Measurements from ENCODE around the gene FOXL2.
A peak's percentile ranks its signal among the peaks of the same experiment; 100 is the strongest.

Gene FOXL2

GRCh38 chr3:138945709-138946662 lies 951 bp downstream of the FOXL2 start:
- DNase-seq (ENCODE audit: low read depth in 2 of 2), result no peak

DNA sequence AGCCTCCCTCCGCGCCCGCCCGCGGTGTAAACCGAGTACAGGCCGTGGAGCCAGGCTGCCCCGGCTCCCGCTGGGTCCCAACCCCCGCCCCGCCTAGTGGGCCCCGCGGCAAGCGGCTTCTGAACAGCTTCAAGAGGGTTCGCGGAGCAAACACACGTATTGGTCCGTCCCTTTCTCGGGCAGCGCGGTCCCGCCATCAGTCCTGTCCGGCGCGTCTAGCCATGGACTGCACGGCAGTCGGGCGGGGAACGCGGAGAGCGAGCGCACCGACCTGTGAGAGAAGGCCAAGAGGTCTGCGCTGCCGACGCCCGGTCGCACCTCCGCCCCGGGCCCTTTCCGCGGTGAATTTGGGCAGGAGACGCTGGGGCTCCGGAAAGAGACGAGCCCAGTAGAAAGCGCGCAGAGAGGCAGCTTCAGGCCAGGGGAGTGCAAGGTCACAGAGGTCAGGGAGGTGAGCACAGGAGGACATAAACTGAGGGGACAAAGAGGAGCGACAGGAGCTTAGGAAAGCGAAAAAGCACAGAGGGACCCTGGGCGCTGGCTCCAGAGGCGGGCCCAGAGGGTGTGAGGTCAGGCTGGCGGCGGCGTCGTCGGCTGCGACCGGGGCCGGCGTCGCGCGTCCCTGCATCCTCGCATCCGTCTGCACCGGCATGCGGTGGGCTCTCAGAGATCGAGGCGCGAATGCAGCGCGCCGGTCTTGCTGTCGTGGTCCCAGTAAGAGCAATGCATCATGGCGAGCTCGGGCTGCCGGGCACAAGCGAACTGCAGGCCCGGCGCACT lies 1.8 kb downstream of the FOXL2 start:
- DNase-seq (ENCODE audit: low read depth in 2 of 2), result no peak

GRCh38 chr3:138944654-138944928 lies 2.3 kb downstream of the FOXL2 start:
- DNase-seq (ENCODE audit: low read depth in 2 of 2), result no peak

DNA sequence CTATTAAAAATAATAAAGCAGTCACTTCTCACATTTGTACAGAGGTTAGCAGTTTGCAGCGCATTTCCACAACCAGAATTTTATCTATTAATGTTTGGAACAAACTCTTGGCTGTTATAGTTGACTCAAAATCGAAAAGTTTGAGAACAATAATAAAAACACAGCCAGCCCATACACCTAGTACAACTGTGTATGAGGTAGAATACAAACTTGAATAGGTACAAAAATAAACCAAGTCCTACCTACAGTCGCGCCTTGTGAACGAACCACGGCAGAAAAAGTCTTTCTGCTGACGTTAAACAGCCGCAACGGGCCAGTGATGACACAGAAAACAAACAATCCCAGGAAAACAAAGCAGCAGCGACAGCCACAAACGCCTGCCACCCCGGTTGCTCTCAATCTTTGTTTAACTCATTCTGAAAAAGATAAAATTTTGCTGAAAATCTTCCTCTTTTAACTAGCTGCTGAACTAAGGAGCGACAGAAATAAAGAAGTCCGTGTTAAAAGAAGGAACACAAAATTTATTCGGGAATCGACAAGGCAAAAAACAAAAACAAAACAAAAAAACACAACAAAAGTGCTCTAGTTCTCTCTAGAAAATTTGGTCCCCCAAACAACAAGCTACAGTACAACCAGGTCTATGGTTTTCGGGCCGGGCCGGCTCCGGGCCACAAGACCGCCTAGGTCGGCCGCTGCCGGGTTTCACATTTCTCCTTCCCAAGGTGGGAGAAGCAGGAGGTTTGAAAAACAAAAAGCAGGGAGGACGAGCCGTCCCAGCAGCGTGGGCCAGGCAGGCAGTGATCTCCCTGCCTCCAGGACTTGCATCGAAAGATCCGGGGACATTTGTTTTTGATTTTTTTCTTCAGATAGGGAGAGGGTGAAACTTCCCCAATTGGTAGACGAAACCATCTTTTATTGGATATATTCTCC lies 2.9 kb downstream of the FOXL2 start:
- DNase-seq (ENCODE audit: low read depth in 2 of 2), result no peak

DNA sequence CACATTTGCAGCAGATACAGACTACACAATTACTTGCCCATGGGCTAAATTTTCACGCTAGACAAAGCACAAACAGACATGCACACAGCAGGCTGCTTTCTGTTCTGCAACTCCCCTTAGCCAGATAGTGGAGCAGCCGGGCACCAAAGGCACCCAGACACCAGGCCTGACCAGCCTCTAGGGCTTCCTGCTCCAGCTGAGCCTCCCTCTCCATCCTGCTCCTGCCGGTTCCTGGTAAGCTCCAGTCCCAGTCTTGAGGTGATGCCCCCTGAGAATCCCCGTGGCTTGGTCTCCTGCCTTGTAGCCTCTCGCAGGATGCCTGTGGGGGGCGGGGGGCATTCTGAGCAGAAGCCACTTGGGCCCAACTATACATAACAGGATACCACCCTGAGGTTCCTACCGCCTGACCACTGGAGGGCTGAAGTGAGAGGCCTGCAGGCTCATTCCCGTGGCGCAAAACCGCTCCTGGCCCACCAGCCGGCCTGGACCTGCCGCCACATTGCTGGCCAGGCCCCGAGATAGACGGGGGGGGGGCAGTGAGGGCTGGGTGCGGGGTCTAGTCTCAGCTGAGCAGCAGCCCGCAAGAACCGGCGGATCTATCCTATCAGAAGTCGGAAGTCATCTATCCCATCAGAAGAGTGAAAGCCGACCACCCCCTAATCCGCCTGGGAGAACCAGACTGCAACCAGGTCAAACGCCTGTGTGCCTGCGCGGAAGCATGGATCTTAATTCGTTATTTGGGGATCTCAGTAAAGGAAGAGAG lies 3.9 kb downstream of the FOXL2 start:
- no peak for DNase-seq (ENCODE audit: low read depth in 2 of 2)

GRCh38 chr3:138942271-138942670 lies 4.7 kb downstream of the FOXL2 start:
- DNase-seq (ENCODE audit: low read depth in 2 of 2), result no peak

- DNase-seq (ENCODE audit: low read depth in 2 of 2), result no peak
These were observed 5.6 kb downstream of the FOXL2 start for GRCh38 chr3:138941259-138941885.

- no peak for DNase-seq (ENCODE audit: low read depth in 2 of 2)
These were observed 6.5 kb downstream of the FOXL2 start for GRCh38 chr3:138940446-138940845.

GRCh38 chr3:138939561-138940241 lies 7.2 kb downstream of the FOXL2 start:
- no peak for DNase-seq (ENCODE audit: low read depth in 2 of 2)

- no peak for DNase-seq (ENCODE audit: low read depth in 2 of 2)
These were observed 7.9 kb downstream of the FOXL2 start for GRCh38 chr3:138938877-138939560.

GRCh38 chr3:138938056-138938876 lies 8.7 kb downstream of the FOXL2 start:
- DNase-seq (ENCODE audit: low read depth in 2 of 2), result no peak

- no peak for DNase-seq (ENCODE audit: low read depth in 2 of 2)
These were observed 9.3 kb downstream of the FOXL2 start for GRCh38 chr3:138937690-138938055.

DNA sequence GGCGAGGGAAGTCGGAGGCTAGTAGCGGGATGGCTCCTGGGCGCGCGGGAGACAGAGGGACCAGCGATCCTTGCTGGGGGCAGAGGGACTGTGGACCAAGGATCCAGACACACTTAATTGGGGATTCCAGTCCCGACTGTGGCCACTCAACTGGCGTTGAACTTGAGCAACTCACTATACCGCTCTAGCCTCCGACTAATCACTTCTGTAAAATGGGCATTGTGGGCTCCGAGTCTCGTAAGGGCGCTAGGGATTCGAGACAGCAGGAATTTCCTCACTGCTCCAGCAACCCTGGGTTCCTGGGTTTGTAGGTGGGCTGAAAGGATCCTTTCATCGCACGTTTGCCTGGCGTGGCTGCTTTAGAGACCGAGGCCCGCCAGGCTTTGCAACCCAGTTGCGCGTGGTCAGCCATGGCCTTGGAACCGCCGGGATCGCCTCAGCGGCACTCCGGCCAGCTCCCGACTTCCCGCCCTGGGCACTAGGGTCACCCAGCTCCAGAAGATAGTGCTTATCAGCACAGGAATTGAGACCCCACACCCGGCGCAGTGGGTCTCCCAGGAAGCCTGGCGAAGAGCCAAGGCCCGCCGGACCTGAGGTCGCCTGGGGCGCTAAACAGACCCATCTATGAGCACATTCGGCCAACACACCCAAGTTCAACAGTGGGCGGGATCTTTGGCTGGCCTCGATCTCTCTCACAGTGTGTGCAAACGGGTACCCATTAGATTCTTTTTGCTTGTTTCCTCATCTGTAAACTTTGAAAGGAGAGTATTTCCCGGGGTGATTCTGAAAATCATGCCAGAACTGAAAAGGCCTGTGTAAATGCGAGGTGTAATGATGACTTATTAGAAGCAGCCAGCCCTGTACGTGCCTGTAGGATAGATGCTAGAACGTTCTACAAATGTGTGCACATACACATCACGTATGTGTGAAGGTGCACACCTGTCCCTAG lies 9.9 kb downstream of the FOXL2 start:
- no peak for DNase-seq (ENCODE audit: low read depth in 2 of 2)

GRCh38 chr3:138935863-138936740 lies 10.8 kb downstream of the FOXL2 start:
- peak; percentile 48 to 74 for DNase-seq (ENCODE audit: low read depth in 2 of 2)

GRCh38 chr3:138935505-138935862 lies 11.5 kb downstream of the FOXL2 start:
- DNase-seq (ENCODE audit: low read depth in 2 of 2), result no peak

- no peak for DNase-seq (ENCODE audit: low read depth in 2 of 2)
These were observed 12.8 kb downstream of the FOXL2 start for GRCh38 chr3:138933981-138934691.

Data from stimulated activated CD4-positive, alpha-beta T cell treated with anti-CD3 and anti-CD28 coated beads, Interleukin-12 subunit alpha, Interleukin-12 subunit beta, amount 100 ng/mL, for 24 hours (primary cell).